GM21723 (cell line): Measurements from ENCODE around the gene WAS.
A peak's percentile ranks its signal among the peaks of the same experiment; 100 is the strongest.

ENCODE experiments used
- ATAC-seq: cut with Tn5 transposase; IDR thresholded peaks from one replicate; pipeline ENCODE4 v1.9.1; 2021; ENCODE audit warnings: mild to moderate bottlenecking, moderate library complexity; ENCODE audit not compliant: unreplicated experiment

WAS gene

DNA sequence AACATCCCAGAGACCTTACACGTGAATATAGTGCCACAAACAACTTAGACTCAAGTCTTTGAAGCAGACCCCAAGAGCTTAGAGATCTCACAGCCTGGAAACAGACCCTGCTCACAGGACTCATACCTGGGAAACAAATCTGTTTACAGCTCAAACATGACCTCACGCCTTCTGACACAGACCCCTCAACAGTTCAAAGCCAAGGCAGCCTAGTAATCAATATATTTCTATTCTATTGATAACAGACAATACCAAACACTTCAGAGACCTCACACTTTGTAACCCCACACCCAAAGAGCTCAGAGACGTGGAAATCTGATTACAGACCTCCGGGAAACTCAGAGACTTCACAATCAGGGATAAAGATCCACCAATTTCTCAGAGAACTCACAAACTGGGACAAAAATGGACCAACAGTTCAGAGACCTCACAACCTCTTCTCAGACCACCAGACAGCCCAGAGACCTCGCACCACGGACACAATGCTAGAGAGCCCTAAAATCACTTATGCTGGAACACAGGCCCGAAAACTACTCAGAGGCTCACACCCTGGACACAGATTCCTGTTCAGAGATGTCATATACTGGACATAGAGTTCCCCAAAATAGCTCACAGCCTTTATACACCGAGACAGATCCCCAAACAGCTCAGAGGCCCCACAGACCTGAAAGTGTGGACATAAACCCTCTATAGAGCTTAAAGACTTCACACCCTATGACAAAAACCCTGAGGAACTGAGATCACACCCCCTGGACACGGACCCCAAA is 27.7 kb downstream of the WAS start:
- ATAC-seq, result no peak

GRCh38 chrX:48711929-48712505 is 28.4 kb downstream of the WAS start:
- ATAC-seq, result no peak

- no peak for ATAC-seq
Measured at GRCh38 chrX:48713847-48714246, 30.2 kb downstream of the WAS start.

DNA sequence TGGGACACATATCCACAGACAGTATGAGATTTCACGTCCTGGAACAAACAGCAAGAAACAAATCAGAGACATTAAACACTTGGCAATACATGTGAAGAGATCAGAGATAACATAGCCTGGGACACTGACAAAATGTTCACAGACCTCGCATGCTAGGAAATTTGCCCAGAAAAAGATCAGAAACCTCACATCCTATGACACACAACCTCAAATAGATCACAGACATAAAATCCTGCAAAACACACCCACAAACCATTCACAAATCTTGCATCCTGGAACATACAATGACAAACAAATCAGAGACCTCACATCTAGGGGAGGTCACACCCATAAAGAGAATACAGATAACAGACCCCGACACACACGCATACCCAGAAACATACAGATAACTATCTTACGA is 31.0 kb downstream of the WAS start:
- ATAC-seq, result no peak

- ATAC-seq, result no peak
Measured at GRCh38 chrX:48715072-48715471, 31.5 kb downstream of the WAS start.

DNA sequence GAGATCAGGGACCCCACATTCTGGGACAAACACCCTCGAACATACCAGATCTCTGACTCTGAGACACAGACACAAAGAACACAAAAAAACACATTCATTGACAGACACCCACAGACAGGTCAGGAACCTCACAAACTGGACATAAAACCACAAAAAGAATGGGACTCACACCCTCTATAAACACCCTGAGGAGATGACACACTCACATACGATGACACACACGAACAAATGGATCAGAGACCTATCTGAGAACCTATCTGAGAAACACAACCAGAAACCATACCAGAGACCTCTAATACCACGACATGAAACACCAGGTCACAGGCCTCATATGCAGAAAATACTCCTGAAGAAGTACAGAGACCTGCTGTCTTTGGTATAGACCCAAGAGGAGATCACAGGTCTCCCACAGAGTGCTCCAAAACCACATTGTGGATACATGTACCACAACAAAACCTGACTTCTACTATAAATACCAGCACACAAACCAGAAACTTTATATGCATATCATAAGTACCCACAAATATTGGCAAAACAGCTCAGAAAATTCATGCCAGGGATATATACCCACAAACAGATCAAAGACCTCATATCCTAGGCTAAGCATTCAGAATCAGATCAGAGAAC is 32.4 kb downstream of the WAS start:
- no peak for ATAC-seq

DNA sequence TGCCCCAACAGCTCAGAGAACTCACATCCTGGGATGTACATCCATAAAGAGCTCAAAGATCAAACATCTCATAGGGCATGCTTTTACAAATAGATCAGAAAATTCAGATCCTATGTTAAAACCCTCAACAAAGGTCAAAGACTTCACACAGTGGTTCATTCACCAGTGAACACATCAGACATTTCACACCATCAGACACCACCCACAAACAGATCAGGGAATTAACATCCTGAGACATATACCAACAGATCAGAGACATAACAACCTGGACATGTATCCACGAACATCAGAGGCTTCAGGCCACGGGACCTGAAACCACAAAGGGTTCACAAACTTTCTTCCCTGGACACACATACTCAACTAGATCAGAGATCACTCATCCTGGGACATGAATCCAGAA is 36.4 kb downstream of the WAS start:
- ATAC-seq, result no peak

DNA sequence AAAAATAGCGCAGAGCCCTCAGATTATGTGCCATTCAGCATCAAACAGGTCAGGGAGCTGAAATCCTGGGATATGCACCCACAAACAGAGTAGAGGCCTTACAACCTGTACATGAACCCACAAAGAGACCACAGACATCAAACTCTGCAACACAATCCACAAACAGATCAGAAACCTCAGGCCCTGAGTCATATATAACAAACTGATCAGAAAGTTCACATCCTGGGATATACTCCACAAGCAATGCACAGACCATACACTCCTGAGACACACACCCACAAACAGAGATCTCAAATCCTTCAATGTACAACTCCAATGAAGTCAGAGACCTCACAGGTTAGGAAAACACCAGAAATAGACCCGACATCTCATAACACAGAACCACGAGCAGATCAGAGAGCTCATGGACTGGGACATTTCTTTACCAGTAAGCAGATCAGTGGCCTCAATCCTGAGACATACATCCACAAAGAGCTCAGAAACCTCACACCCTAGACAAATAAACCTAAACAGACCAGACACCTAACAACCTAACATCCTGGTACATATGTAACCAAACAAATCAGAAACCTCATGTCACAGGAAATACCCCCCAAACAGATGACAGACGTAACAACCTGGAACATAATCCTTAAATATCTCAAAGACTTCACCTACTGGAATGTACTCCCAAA is 37.1 kb downstream of the WAS start:
- no peak for ATAC-seq

- ATAC-seq, result no peak
Measured at GRCh38 chrX:48721916-48722315, 38.3 kb downstream of the WAS start.

GRCh38 chrX:48726596-48726995 is 43.0 kb downstream of the WAS start:
- no peak for ATAC-seq

- no peak for ATAC-seq
Measured at GRCh38 chrX:48728653-48729052, 45.1 kb downstream of the WAS start.

DNA sequence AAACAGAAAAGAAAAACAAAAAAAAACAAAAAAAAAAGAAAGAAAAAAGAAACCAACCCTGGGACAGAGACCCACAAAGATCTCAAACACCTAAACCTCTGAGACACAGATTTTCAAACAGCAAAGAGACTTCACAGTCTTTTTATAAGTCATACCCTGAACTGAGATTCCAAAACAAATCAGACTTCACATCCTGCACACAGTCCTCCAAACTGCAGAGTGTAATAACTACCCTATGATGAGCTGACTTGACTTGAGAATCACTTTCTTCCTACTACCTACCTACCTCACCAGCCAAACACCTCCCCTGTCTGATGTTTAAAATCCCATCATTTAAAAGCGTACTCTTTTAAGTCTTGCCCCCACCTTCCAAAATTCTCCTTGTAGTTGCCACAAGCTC is 52.7 kb downstream of the WAS start:
- ATAC-seq, result no peak

GRCh38 chrX:48736878-48737212 is 53.2 kb downstream of the WAS start:
- ATAC-seq, result no peak

DNA sequence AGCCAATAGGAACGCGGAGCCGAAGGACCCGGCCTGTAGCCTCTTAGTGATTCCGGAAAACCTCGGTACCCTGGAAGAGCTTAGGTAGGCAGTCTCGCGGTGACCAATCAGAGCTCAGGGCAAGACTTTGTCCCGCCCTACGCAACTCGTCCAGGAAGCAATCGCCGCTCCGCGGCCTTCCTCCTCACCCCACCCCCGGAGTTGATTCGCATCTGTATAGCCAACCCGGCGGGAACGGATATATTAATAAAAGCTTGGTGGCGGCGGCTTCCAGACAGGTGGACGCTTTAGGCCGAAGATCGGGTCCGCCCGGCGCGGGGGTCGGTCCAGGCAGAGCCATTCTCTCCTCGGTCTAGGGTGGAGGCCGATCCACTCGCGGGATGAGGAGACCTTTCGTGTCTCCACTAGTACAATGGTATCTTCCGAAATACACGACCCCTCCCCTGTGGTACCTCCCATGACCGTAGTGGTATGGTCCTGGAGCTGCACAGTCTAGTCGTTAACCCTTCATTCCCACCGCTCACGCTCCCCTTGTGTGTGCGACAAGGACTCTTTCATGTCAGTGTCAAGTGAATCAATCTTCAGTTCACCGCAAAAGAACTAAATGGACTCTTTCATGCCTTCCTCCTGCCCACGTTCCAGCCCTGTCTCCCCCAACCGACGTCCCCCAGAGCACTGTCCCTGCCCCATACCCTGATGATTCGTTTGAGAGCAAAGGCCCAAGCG is 53.8 kb downstream of the WAS start:
- ATAC-seq, result peak; percentile 97

DNA sequence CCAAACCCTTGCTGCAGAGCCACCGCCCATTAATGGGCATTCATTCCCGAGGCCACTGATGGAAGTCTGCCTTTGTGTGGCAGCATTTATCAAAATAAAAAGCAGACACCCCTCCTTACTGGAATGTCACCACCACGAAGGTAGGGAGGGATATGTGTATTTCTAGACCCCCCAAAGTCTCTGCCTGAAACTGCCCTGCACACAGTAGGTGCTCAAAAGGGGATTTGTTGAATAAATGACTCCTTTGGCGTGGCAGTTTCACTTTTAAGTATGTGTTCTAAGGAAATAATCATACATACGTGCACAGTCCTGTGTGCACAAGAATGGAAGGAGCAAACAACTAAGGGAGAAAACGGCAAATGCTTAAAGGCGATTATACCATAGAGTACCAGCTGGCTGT is 54.3 kb downstream of the WAS start:
- no peak for ATAC-seq
